GM19043 (cell line): ENCODE results near the gene STAT1.

ENCODE experiments used
- ATAC-seq: cut with Tn5 transposase; IDR thresholded peaks from one replicate; pipeline ENCODE4 v1.9.1; 2021; ENCODE audit warnings: low read depth; ENCODE audit not compliant: unreplicated experiment

STAT1 gene

GRCh38 chr2:190986221-190986953, 27.6 kb downstream of the STAT1 start:
- no peak for ATAC-seq

- no peak for ATAC-seq
Observed at GRCh38 chr2:190984595-190984994, 29.4 kb downstream of the STAT1 start.

GRCh38 chr2:190982262-190983034, 31.5 kb downstream of the STAT1 start:
- no peak for ATAC-seq

GRCh38 chr2:190981733-190982132, 32.2 kb downstream of the STAT1 start:
- no peak for ATAC-seq

GRCh38 chr2:190981333-190981732, 32.6 kb downstream of the STAT1 start:
- ATAC-seq: no peak

- no peak for ATAC-seq
Observed at GRCh38 chr2:190980630-190981209, 33.3 kb downstream of the STAT1 start.

- no peak for ATAC-seq
Observed at GRCh38 chr2:190979906-190980629, 33.9 kb downstream of the STAT1 start.

- no peak for ATAC-seq
Observed at GRCh38 chr2:190978389-190979053, 35.5 kb downstream of the STAT1 start.

- no peak for ATAC-seq
Observed at GRCh38 chr2:190977505-190977904, 36.5 kb downstream of the STAT1 start.

- ATAC-seq: no peak
Observed at GRCh38 chr2:190976521-190976920, 37.5 kb downstream of the STAT1 start.

GRCh38 chr2:190974629-190975361, 39.2 kb downstream of the STAT1 start:
- ATAC-seq: no peak

- no peak for ATAC-seq
Observed at GRCh38 chr2:190973726-190974628, 40.0 kb downstream of the STAT1 start.

- no peak for ATAC-seq
Observed at GRCh38 chr2:190973262-190973661, 40.7 kb downstream of the STAT1 start.

GRCh38 chr2:190972846-190973245, 41.1 kb downstream of the STAT1 start:
- no peak for ATAC-seq

GRCh38 chr2:190972213-190972612, 41.8 kb downstream of the STAT1 start:
- no peak for ATAC-seq

GRCh38 chr2:190970873-190971506, 43.0 kb downstream of the STAT1 start:
- ATAC-seq: no peak

GRCh38 chr2:190970160-190970559, 43.8 kb downstream of the STAT1 start:
- ATAC-seq: no peak

- no peak for ATAC-seq
Observed at GRCh38 chr2:190968522-190968921, 45.4 kb downstream of the STAT1 start.
